Neural progenitor cell (in vitro differentiated cells): ENCODE results near the gene UBE2Q1. TPM values are rescaled to one million over a fixed set of nuclear protein-coding genes. Genes with fewer than 3 reads are reported as not detected.

Experiments used
- DNase-seq: peaks from one replicate; pipeline ENCODE4 v3.0.0-alpha.2; 2016; ENCODE audit warnings: low spot score
- H2AFZ ChIP-seq: fragments of 200-600 bp; sonication (generic); replicated peaks from 2 replicates; pipeline ENCODE4 v1.6.1; 2016; ENCODE audit warnings: antibody characterized with exemption
- H3F3A ChIP-seq: fragments of 200-600 bp; sonication (generic); 2 replicates; pipeline ENCODE4 v1.6.1; 2016; ENCODE audit warnings: antibody characterized with exemption, low read depth
- H3K27ac ChIP-seq: fragments of 200-600 bp; sonication (generic); 2 replicates; pipeline ENCODE4 v1.5.1; 2016; ENCODE audit warnings: mild to moderate bottlenecking
- H3K27me3 ChIP-seq: fragments of 200-600 bp; sonication (generic); 2 replicates; pipeline ENCODE4 v1.6.1; 2016; ENCODE audit warnings: mild to moderate bottlenecking, moderate library complexity
- H3K36me3 ChIP-seq: fragments of 200-600 bp; sonication (generic); 2 replicates; pipeline ENCODE4 v1.5.1; 2016
- H3K4me1 ChIP-seq: fragments of 200-600 bp; sonication (generic); 2 replicates; pipeline ENCODE4 v1.6.1; 2016; ENCODE audit warnings: mixed run types
- H3K4me2 ChIP-seq: fragments of 200-600 bp; sonication (generic); 2 replicates; pipeline ENCODE4 v1.6.1; 2016
- H3K4me3 ChIP-seq: fragments of 200-600 bp; sonication (generic); 2 replicates; pipeline ENCODE4 v1.5.1; 2016
- H3K79me2 ChIP-seq: fragments of 200-600 bp; sonication (generic); 2 replicates; pipeline ENCODE4 v1.6.1; 2016; ENCODE audit warnings: low read depth
- H3K9ac ChIP-seq: fragments of 200-600 bp; sonication (generic); 2 replicates; pipeline ENCODE4 v1.6.1; 2016
- H3K9me3 ChIP-seq: fragments of 200-600 bp; sonication (generic); 2 replicates; pipeline ENCODE4 v1.5.1; 2016; ENCODE audit warnings: low read depth
- H4K20me1 ChIP-seq: fragments of 200-600 bp; sonication (generic); 2 replicates; pipeline ENCODE4 v1.6.1; 2016; ENCODE audit warnings: low read depth
- H3K27ac Mint-ChIP-seq: 3 replicates; pipeline ENCODE4 v1.8.0; 2021; ENCODE audit warnings: mixed read lengths
- H3K27me3 Mint-ChIP-seq: 2 replicates; pipeline ENCODE4 v1.8.0; 2022; ENCODE audit warnings: low read depth, mild to moderate bottlenecking, inconsistent platforms, moderate library complexity, mixed read lengths; ENCODE audit not compliant: insufficient read depth
- H3K36me3 Mint-ChIP-seq: 3 replicates; pipeline ENCODE4 v1.8.0; 2021; ENCODE audit warnings: mixed read lengths
- H3K4me1 Mint-ChIP-seq: 3 replicates; pipeline ENCODE4 v1.8.0; 2021; ENCODE audit warnings: mixed read lengths
- H3K4me3 Mint-ChIP-seq: 3 replicates; pipeline ENCODE4 v1.8.0; 2021; ENCODE audit warnings: mild to moderate bottlenecking, moderate library complexity, mixed read lengths
- H3K9me3 Mint-ChIP-seq: 3 replicates; pipeline ENCODE4 v1.8.0; 2020; ENCODE audit warnings: mixed read lengths
- CTCF ChIP-seq: fragments of 200-600 bp; sonication (generic); IDR thresholded peaks from 2 replicates; pipeline ENCODE4 v1.5.1; 2017; ENCODE audit warnings: antibody characterized with exemption, mild to moderate bottlenecking
- EZH2 ChIP-seq: fragments of 200-600 bp; sonication (generic); IDR thresholded peaks from 2 replicates; pipeline ENCODE4 v1.6.1; 2017; ENCODE audit warnings: antibody characterized with exemption, mild to moderate bottlenecking, moderate library complexity
- EZH2phosphoT487 ChIP-seq: fragments of 200-600 bp; sonication (generic); IDR thresholded peaks from 2 replicates; pipeline ENCODE4 v1.6.1; 2017; ENCODE audit warnings: antibody characterized with exemption
- total RNA-seq: library from RNA; depleted of rRNA; stranded (reverse); fragments of >200 nt; gene quantifications from 2 replicates; pipeline ENCODE4 v1.2.3, GENCODE V29; 2015; ENCODE audit warnings: low replicate concordance

Gene UBE2Q1
- total RNA-seq, 1 donor from 2014 or later = 96.2 TPM

GRCh38 chr1:154499446-154499845 lies 59.0 kb downstream of the UBE2Q1 start:
- no peak overlapping the region for H3K4me3 Mint-ChIP-seq

More at GRCh38 chr1:154499446-154499845, 59.0 kb downstream of the UBE2Q1 start:
- TF ChIP-seq EZH2phosphoT487 (no peak), EZH2 (no peak), CTCF (no peak)
- Histone ChIP-seq H3F3A (no peaks in the 10 kb centered on the region), H3K4me1 (peaks cover 4% of the 10 kb centered on the region), H3K27ac (no peak overlapping the region), H3K27me3 (peaks cover 81% of the 10 kb centered on the region), H4K20me1 (no peaks in the 10 kb centered on the region), H3K4me3 (no peak overlapping the region), H3K36me3 (no peaks in the 10 kb centered on the region), H3K79me2 (no peaks in the 10 kb centered on the region), H2AFZ (no peak overlapping the region), H3K9ac (no peak overlapping the region), H3K9me3 (no peaks in the 10 kb centered on the region), H3K4me2 (no peak overlapping the region)
- H3K27me3 Mint-ChIP-seq = peaks cover 45% of the 10 kb centered on the region
- H3K36me3 Mint-ChIP-seq = no peaks in the 10 kb centered on the region
- no peak overlapping the region for H3K27ac Mint-ChIP-seq
- DNase-seq = no peak
- H3K4me1 Mint-ChIP-seq = peaks cover 13% of the 10 kb centered on the region
- H3K9me3 Mint-ChIP-seq = peaks cover 10% of the 10 kb centered on the region

Other genes starting within 250 kb of the UBE2Q1 start
- not detected in 2 replicates for gene AQP10, start 237.6 kb downstream of the UBE2Q1 start, total RNA-seq
- gene ATP8B2, start 233.1 kb downstream of the UBE2Q1 start, total RNA-seq = 41.6 and 63.4 TPM in 2 replicates
- gene IL6R, start 153.3 kb downstream of the UBE2Q1 start, total RNA-seq = 0.09 TPM in 1 of 2 replicates, not detected in the other
- not detected in 2 replicates for gene TDRD10, start 56.4 kb downstream of the UBE2Q1 start, total RNA-seq
- 0.04 TPM in 1 of 2 replicates, not detected in the other for gene SHE, start 56.2 kb downstream of the UBE2Q1 start, total RNA-seq
- 0.11 and 2.3 TPM in 2 replicates for gene CHRNB2, start 9.1 kb upstream of the UBE2Q1 start, total RNA-seq
- 128 and 139 TPM in 2 replicates for gene ADAR, start 49.5 kb upstream of the UBE2Q1 start, total RNA-seq